ENCODE data around the gene RAD51. TPM values are rescaled to one million over a fixed set of nuclear protein-coding genes. Genes with fewer than 3 reads are reported as not detected.

Gene RAD51
- total and polyA plus RNA-seq, 4 donors, result 0.95 to 2.2 (median 1.2) TPM

DNA sequence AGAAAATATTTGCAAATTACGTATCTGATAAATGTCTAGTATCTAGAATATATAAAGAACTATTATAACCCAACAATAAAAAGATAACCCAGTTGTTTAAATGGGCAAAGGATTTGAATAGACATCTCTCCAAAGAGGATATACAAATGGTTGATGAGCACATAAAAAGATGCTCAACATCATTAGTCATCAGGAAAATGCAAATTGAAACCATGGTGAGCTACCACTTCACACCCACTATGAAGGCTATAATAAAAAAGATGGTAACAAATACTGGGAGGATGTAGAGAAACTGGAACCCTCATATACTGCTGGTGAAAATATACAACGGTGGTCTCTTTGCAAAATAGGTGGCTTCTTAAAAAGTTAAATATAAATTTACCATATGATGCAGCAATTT lies 28.0 kb downstream of the RAD51 start:
- no peak for TF ChIP-seq CTCF (IDR thresholded peaks at IDR 0.05; ENCODE audit: control extremely low read depth, extremely low read depth)
- no peaks in the 10 kb centered on the region for H3K4me1 ChIP-seq (ENCODE audit: control insufficient read depth in 5 of 5, insufficient read depth in 5 of 5, low read length in 5 of 5)
- no peaks in the 10 kb centered on the region for H3K9me3 ChIP-seq (ENCODE audit: control insufficient read depth in 4 of 4, insufficient read depth in 3 of 4, low read length in 3 of 4)
- H3K4me3 ChIP-seq, result no peak overlapping the region
- ATAC-seq (ENCODE audit: insufficient read depth, low FRiP score), result no peak
- no peaks in the 10 kb centered on the region for H3K36me3 ChIP-seq (ENCODE audit: control insufficient read depth in 4 of 4, insufficient read depth in 4 of 4, low read length in 4 of 4)
- no peaks in the 10 kb centered on the region for H3K27me3 ChIP-seq (ENCODE audit: control insufficient read depth in 3 of 3, insufficient read depth in 3 of 3, low read length in 2 of 3)
- no peak overlapping the region for H3K9ac ChIP-seq (ENCODE audit: insufficient read depth in 1 of 2, low read length in 2 of 2)
- H3K27ac ChIP-seq (ENCODE audit: low read depth in 1 of 2, low read length in 1 of 2), result no peak overlapping the region
- no peak for DNase-seq
- 88 to 94% methylated on average over 2 of the region's 2 CpGs for WGBS, 2 donors

GRCh38 chr15:40723919-40724318 lies 28.9 kb downstream of the RAD51 start:
- 96 to 97% methylated on average over 2 of the region's 2 CpGs for WGBS, 2 donors
- Histone ChIP-seq H3K36me3 (ENCODE audit: control insufficient read depth in 4 of 4, insufficient read depth in 4 of 4, low read length in 4 of 4) (no peaks in the 10 kb centered on the region), H3K9ac (ENCODE audit: insufficient read depth in 1 of 2, low read length in 2 of 2) (no peak overlapping the region), H3K27me3 (ENCODE audit: control insufficient read depth in 3 of 3, insufficient read depth in 3 of 3, low read length in 2 of 3) (no peaks in the 10 kb centered on the region), H3K9me3 (ENCODE audit: control insufficient read depth in 4 of 4, insufficient read depth in 3 of 4, low read length in 3 of 4) (no peaks in the 10 kb centered on the region), H3K27ac (ENCODE audit: low read depth in 1 of 2, low read length in 1 of 2) (no peak overlapping the region), H3K4me3 (no peak overlapping the region), H3K4me1 (ENCODE audit: control insufficient read depth in 5 of 5, insufficient read depth in 5 of 5, low read length in 5 of 5) (no peaks in the 10 kb centered on the region)
- DNase-seq (no peak), ATAC-seq (ENCODE audit: insufficient read depth, low FRiP score) (no peak)
- TF ChIP-seq CTCF (IDR thresholded peaks at IDR 0.05; ENCODE audit: control extremely low read depth, extremely low read depth), result no peak

- no peak for DNase-seq
- peaks cover 7 to 18% (median 16%) of the 10 kb centered on the region in 4 donors for H3K36me3 ChIP-seq (ENCODE audit: control insufficient read depth in 4 of 4, insufficient read depth in 4 of 4, low read length in 4 of 4)
- WGBS, 2 donors, result 67 to 83% methylated on average over 3 of the region's 3 CpGs
Measured at GRCh38 chr15:40731034-40731433, 36.1 kb downstream of the RAD51 start.

More at GRCh38 chr15:40731034-40731433, 36.1 kb downstream of the RAD51 start:
- H3K4me3 ChIP-seq, result no peak overlapping the region
- H3K27ac ChIP-seq (ENCODE audit: low read depth in 1 of 2, low read length in 1 of 2), result peak overlapping the region in 1 of 2 donors; percentile 17
- no peak overlapping the region for H3K9ac ChIP-seq (ENCODE audit: insufficient read depth in 1 of 2, low read length in 2 of 2)
- no peak for ATAC-seq (ENCODE audit: insufficient read depth, low FRiP score)
- H3K4me1 ChIP-seq (ENCODE audit: control insufficient read depth in 5 of 5, insufficient read depth in 5 of 5, low read length in 5 of 5), result no peaks in the 10 kb centered on the region
- H3K9me3 ChIP-seq (ENCODE audit: control insufficient read depth in 4 of 4, insufficient read depth in 3 of 4, low read length in 3 of 4), result no peaks in the 10 kb centered on the region
- H3K27me3 ChIP-seq (ENCODE audit: control insufficient read depth in 3 of 3, insufficient read depth in 3 of 3, low read length in 2 of 3), result no peaks in the 10 kb centered on the region
- TF ChIP-seq CTCF (IDR thresholded peaks at IDR 0.05; ENCODE audit: control extremely low read depth, extremely low read depth), result no peak
